Measurements from ENCODE around the gene CTSE.
"Not testable (repeated sequence)": the region's sequence is repeated elsewhere in the genome, so short reads cannot be mapped to it uniquely, and the experiment has no call there.

The CTSE gene

GRCh38 chr1:206062464-206062863 is 38.8 kb upstream of the CTSE start:
- DNase-seq (ENCODE audit: low spot score): no peak
- in situ Hi-C loops (cut with MboI; ENCODE audit: low pct_unique_long_range_greater_than_20kb, low sequenced_read_pairs, unreplicated experiment): no loop called here
- no peak for TF ChIP-seq CTCF (IDR thresholded peaks at IDR 0.05; ENCODE audit: extremely low read depth, insufficient read depth, missing control alignments)

- DNase-seq (ENCODE audit: low spot score): no peak
- in situ Hi-C loops (cut with MboI; ENCODE audit: low pct_unique_long_range_greater_than_20kb, low sequenced_read_pairs, unreplicated experiment): no loop called here
- TF ChIP-seq CTCF (IDR thresholded peaks at IDR 0.05; ENCODE audit: extremely low read depth, insufficient read depth, missing control alignments): no peak
Measured at GRCh38 chr1:206060844-206061243, 37.1 kb upstream of the CTSE start.

- TF ChIP-seq CTCF (IDR thresholded peaks at IDR 0.05; ENCODE audit: extremely low read depth, insufficient read depth, missing control alignments): no peak
- in situ Hi-C loops (cut with MboI; ENCODE audit: low pct_unique_long_range_greater_than_20kb, low sequenced_read_pairs, unreplicated experiment): no loop called here
- DNase-seq (ENCODE audit: low spot score): no peak
Measured at GRCh38 chr1:206059355-206059915, 35.7 kb upstream of the CTSE start.

- DNase-seq (ENCODE audit: low spot score): no peak
- in situ Hi-C loops (cut with MboI; ENCODE audit: low pct_unique_long_range_greater_than_20kb, low sequenced_read_pairs, unreplicated experiment): no loop called here
- no peak for TF ChIP-seq CTCF (IDR thresholded peaks at IDR 0.05; ENCODE audit: extremely low read depth, insufficient read depth, missing control alignments)
Measured at GRCh38 chr1:206058927-206059292, 35.2 kb upstream of the CTSE start.

DNA sequence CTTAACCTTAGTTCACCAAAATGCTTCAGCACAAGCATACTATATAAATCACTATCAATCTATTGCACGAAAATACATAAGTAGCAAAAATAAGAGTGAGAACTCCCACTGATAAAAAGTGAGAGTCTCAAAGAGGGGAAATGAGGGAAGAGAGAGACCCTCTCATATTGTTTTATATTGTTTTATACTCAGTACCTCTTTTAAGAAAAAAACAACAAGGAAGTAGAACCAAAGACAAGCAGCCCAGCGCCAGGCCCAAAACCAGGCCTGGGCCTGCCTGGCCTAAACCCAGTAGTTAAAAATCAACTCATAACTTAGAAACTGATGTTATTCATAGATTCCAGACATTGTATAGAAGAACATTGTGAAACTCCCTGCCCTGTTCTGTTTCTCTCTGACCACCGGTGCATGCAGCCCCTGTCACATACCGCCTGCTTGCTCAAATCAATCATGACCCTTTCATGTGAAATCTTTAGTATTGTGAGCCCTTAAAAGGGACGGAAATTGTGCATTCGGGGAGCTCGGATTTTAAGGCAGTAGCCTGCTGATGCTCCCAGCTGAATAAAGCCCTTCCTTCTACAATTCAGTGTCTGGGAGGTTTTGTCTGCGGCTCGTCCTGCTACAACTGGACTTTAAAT is 34.7 kb upstream of the CTSE start:
- DNase-seq (ENCODE audit: low spot score); in situ Hi-C loops (cut with MboI; ENCODE audit: low pct_unique_long_range_greater_than_20kb, low sequenced_read_pairs, unreplicated experiment): not testable (repeated sequence)

- in situ Hi-C loops (cut with MboI; ENCODE audit: low pct_unique_long_range_greater_than_20kb, low sequenced_read_pairs, unreplicated experiment); DNase-seq (ENCODE audit: low spot score): not testable (repeated sequence)
Measured at GRCh38 chr1:206055639-206056323, 32.1 kb upstream of the CTSE start.

DNA sequence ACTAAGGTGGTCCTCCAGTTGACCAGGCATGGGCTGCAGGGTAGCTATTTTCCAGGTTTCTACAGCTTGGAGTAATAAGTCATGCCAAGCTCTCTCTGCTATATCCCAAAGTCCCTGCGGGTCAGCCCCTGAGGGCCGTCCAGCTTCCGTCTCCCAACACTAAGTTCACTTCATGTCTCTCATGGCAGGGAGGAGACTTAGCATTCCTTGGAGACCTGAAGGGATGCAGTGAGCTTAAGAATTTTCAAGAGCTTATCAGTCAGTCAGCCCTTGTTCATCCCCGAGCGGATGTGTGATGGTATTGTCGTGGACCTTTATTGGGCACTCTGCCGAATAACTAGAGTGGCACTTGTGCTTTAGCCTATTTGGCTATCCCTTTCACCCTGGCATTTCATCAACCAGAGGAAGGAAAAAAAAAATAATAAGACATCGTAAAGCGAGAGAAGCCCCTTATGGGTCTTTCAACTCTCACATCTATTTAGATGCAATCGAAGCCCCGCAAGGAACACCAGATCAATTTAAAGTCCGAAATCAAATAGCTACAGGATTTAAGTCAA is 31.5 kb upstream of the CTSE start:
- DNase-seq (ENCODE audit: low spot score); in situ Hi-C loops (cut with MboI; ENCODE audit: low pct_unique_long_range_greater_than_20kb, low sequenced_read_pairs, unreplicated experiment): not testable (repeated sequence)

- in situ Hi-C loops (cut with MboI; ENCODE audit: low pct_unique_long_range_greater_than_20kb, low sequenced_read_pairs, unreplicated experiment); DNase-seq (ENCODE audit: low spot score): not testable (repeated sequence)
Measured at GRCh38 chr1:206053616-206054015, 29.9 kb upstream of the CTSE start.

DNA sequence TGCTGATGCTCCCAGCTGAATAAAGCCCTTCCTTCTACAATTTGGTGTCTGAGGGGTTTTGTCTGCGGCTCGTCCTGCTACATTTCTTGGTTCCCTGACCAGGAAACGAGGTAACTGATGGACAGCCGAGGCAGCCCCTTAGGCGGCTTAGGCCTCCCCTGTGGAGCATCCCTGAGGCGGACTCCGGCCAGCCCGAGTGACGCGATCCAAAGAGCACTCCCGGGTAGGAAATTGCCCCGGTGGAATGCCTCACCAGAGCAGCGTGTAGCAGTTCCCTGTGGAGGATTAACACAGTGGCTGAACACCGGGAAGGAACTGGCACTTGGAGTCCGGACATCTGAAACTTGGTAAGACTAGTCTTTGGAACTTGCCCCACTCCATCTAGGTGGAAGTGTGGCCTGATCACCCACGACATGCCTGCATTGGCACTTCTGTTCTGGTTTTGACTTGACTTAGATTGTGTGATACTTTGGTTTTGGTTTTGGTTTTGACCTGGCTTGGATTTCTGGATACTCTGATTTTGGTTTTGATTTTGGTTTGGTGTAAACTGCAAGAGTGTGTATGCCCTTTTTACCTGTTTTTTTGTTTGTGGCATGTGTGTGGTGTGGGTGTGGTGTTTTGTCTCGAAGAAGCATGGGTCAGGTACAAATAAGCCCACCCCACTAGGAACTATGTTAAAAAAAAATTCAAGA is 29.4 kb upstream of the CTSE start, which contains the start of gene RHEX:
Gene RHEX, plus strand, starts transcription at position 255 of the 692 bp plus-strand sequence. CDS start 44,656 bp downstream, outside the sequence.
- in situ Hi-C loops (cut with MboI; ENCODE audit: low pct_unique_long_range_greater_than_20kb, low sequenced_read_pairs, unreplicated experiment); DNase-seq (ENCODE audit: low spot score): not testable (repeated sequence)

- in situ Hi-C loops (cut with MboI; ENCODE audit: low pct_unique_long_range_greater_than_20kb, low sequenced_read_pairs, unreplicated experiment); DNase-seq (ENCODE audit: low spot score): not testable (repeated sequence)
Measured at GRCh38 chr1:206052231-206052865, 28.7 kb upstream of the CTSE start.
